ENCODE measurements around the gene ZNF474.

The ZNF474 gene

DNA sequence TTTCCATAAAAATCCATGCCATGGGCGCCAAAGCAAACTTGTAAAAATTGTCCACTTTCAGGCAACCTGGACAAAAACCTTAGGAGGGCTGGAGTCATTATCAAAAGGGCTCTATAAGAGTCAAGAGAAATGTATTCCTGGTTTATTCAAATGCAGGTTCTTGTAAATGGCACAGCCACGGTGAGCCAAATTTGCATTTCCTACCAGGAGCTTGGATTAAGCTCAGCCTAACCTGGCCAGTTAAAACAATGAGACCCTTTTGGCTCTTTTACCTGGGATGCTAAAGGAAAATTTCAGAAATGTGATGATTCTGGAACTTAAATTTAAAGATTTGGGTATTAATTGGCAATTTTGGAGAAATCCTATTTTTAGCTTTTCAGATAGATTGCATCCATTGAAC, 8.9 kb upstream of the ZNF474 start:
- Histone ChIP-seq H3K27me3 (ENCODE audit: control insufficient read depth in 1 of 2, insufficient read depth in 2 of 2, low read length in 2 of 2) (no peaks in the 10 kb centered on the region), H3K36me3 (ENCODE audit: insufficient read depth, low read length) (no peaks in the 10 kb centered on the region), H3K27ac (ENCODE audit: low read depth, low read length) (no peak overlapping the region), H3K9me3 (ENCODE audit: low read length) (no peaks in the 10 kb centered on the region), H3K4me3 (ENCODE audit: low read depth in 1 of 2, low read length in 2 of 2) (no peak overlapping the region), H3K9ac (ENCODE audit: low read length) (no peak overlapping the region), H3K4me1 (ENCODE audit: insufficient read depth, low read length) (peaks cover 12% of the 10 kb centered on the region)

DNA sequence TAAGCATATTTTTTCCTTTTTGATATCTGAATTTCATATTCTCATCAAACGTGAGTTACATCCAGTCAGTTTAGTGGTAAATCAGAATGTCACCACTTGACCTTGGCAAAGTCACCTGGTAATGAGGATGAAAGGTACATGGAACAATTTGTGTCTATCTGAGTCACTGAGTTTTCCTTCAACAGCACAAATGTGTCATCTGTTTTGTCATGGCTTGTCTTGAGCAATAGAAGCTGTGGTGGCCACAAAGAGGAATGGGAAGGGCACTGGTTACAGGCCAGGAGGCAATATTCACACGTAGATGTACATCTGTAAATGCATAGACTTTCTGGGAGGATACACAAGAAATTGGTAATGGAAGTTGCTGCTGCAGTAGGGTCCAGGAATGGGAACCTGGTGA, 8.4 kb upstream of the ZNF474 start:
- Histone ChIP-seq H3K27ac (ENCODE audit: low read depth, low read length) (no peak overlapping the region), H3K4me3 (ENCODE audit: low read depth in 1 of 2, low read length in 2 of 2) (no peak overlapping the region), H3K27me3 (ENCODE audit: control insufficient read depth in 1 of 2, insufficient read depth in 2 of 2, low read length in 2 of 2) (no peaks in the 10 kb centered on the region), H3K9ac (ENCODE audit: low read length) (no peak overlapping the region), H3K36me3 (ENCODE audit: insufficient read depth, low read length) (no peaks in the 10 kb centered on the region), H3K4me1 (ENCODE audit: insufficient read depth, low read length) (peaks cover 17% of the 10 kb centered on the region), H3K9me3 (ENCODE audit: low read length) (no peaks in the 10 kb centered on the region)

DNA sequence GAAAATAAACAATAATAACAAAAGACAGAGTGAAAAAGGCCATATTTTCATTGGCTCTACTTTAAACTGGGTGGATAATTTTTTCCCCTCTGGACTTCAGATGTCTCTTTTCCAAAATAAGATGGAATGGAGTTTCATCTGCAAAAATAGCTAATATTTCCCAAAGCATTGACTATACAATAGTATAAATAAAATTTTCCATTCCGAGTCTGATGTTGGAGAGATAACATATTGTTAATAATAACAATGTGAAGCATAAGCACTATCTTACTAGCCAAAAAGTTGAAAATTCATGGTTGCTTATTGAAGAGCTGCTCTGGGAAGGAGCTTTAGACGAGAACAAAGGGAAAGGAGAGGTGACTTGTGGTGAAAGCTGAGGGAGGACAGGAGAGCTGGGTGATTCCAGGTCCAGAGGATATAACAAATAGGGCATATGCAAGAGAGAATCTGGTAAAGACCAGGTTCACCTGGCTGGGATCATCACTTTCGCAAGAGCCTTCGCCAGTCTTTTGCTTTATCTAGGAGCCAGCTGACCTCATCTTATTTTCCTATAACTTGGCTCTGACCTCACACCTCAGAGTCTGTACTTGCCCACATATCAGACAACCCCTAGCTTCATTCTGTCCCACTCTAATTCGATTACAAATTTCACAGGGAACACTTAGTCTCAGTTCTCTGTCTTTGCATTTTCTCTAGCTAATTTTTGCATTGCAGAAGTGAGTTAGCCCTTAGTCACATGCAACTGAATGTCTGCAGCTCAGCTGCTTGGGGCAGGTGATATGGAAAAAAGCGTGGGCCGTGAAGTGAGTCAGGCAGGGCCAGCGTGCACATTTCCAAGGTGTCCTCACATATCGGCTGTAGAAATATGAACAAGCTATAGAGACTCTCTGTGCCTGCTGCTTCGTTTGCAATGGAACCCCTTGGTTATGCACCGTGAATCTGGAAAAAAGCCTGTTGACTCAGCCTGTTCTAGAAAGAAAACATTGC, 7.6 kb upstream of the ZNF474 start:
- Histone ChIP-seq H3K36me3 (ENCODE audit: insufficient read depth, low read length) (no peaks in the 10 kb centered on the region), H3K27ac (ENCODE audit: low read depth, low read length) (no peak overlapping the region), H3K9ac (ENCODE audit: low read length) (no peak overlapping the region), H3K4me3 (ENCODE audit: low read depth in 1 of 2, low read length in 2 of 2) (no peak overlapping the region), H3K9me3 (ENCODE audit: low read length) (no peaks in the 10 kb centered on the region), H3K27me3 (ENCODE audit: control insufficient read depth in 1 of 2, insufficient read depth in 2 of 2, low read length in 2 of 2) (no peaks in the 10 kb centered on the region), H3K4me1 (ENCODE audit: insufficient read depth, low read length) (peaks cover 25% of the 10 kb centered on the region)

DNA sequence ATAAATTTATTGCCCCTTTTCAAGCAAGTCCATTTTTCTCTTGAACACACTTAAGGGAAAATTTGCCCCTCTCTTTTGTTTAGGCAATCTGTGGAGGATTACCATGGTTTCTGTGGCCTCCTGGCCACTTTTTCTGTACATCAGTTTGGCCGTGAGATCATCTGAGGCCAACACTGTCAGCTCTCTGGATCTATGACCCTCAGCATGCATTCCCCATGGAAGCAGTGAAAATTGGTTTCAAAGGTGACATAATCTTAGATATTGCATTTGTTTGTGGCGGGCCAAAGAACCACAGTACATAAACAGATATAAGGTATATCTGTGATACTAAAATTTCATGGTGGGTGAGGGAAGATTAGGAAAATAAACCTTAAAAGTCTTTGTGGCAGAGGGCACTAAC, 4.6 kb upstream of the ZNF474 start:
- peaks cover 44% of the 10 kb centered on the region for H3K4me1 ChIP-seq (ENCODE audit: insufficient read depth, low read length)
- no peaks in the 10 kb centered on the region for H3K27me3 ChIP-seq (ENCODE audit: control insufficient read depth in 1 of 2, insufficient read depth in 2 of 2, low read length in 2 of 2)
- no peak overlapping the region for H3K9ac ChIP-seq (ENCODE audit: low read length)
- H3K4me3 ChIP-seq (ENCODE audit: low read depth in 1 of 2, low read length in 2 of 2): no peak overlapping the region
- H3K27ac ChIP-seq (ENCODE audit: low read depth, low read length): no peak overlapping the region
- no peaks in the 10 kb centered on the region for H3K9me3 ChIP-seq (ENCODE audit: low read length)
- H3K36me3 ChIP-seq (ENCODE audit: insufficient read depth, low read length): no peaks in the 10 kb centered on the region

DNA sequence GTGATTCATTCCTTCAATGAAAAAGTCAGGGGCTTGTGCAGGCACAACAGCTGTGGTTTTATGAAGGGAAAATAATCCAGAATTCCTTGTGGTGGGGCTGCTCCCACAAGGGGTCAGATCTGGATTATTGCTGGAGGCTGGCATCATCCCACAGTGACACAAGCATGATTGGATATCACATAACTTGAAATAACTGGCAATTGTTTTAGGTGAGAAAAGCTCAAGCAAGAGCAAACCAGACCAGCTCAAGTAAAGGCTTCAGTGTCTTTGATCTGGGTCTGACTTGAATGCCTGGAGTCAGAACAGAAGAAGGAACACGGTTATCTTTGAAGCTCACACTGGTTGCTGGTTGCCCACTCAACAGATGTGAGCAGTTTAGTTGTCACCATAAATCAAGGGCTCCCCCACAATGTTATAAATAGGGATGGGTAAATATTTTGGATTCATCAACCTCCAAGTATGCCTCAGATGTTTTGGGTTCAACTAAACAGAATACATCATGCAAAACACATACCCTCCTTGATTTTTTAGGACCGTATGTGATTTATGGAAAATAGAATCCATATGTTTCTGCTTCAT, 3.1 kb upstream of the ZNF474 start:
- Histone ChIP-seq H3K9ac (ENCODE audit: low read length) (no peak overlapping the region), H3K27me3 (ENCODE audit: control insufficient read depth in 1 of 2, insufficient read depth in 2 of 2, low read length in 2 of 2) (no peaks in the 10 kb centered on the region), H3K27ac (ENCODE audit: low read depth, low read length) (peak overlapping the region; percentile 46), H3K4me1 (ENCODE audit: insufficient read depth, low read length) (peaks cover 44% of the 10 kb centered on the region), H3K36me3 (ENCODE audit: insufficient read depth, low read length) (no peaks in the 10 kb centered on the region), H3K4me3 (ENCODE audit: low read depth in 1 of 2, low read length in 2 of 2) (no peak overlapping the region), H3K9me3 (ENCODE audit: low read length) (no peaks in the 10 kb centered on the region)

DNA sequence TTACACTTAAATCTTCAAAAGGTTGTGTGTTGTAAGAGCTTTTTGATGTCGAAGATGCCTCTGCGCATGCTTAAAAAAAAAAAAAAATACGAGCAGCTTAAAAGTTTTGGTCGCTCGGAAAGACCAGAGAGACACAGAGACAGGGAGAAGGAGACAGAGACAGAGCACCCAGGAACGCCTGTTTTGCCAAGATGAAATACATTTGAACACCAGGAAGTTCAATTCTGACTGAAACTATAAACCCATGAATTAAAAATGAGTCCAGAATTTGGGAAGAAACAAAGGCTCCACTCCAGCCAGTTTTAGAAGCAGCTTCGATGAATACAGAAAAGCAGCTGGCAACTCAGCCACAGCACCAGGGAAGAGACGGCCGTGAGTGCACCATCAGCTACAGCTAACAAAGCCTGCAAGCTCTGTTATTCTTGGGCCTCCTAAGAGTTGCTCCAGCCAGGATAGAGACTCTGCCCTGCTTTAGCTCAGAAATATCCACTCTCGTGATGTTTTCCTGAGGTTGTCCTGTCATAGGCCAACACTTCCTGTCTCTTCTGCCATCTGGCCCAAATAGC, 2.5 kb upstream of the ZNF474 start:
- peak overlapping the region; percentile 21 for H3K27ac ChIP-seq (ENCODE audit: low read depth, low read length)
- H3K36me3 ChIP-seq (ENCODE audit: insufficient read depth, low read length): no peaks in the 10 kb centered on the region
- no peaks in the 10 kb centered on the region for H3K9me3 ChIP-seq (ENCODE audit: low read length)
- no peaks in the 10 kb centered on the region for H3K27me3 ChIP-seq (ENCODE audit: control insufficient read depth in 1 of 2, insufficient read depth in 2 of 2, low read length in 2 of 2)
- peaks cover 44% of the 10 kb centered on the region for H3K4me1 ChIP-seq (ENCODE audit: insufficient read depth, low read length)
- H3K9ac ChIP-seq (ENCODE audit: low read length): no peak overlapping the region
- H3K4me3 ChIP-seq (ENCODE audit: low read depth in 1 of 2, low read length in 2 of 2): peak overlapping the region in 1 of 2 donors; percentile 19

DNA sequence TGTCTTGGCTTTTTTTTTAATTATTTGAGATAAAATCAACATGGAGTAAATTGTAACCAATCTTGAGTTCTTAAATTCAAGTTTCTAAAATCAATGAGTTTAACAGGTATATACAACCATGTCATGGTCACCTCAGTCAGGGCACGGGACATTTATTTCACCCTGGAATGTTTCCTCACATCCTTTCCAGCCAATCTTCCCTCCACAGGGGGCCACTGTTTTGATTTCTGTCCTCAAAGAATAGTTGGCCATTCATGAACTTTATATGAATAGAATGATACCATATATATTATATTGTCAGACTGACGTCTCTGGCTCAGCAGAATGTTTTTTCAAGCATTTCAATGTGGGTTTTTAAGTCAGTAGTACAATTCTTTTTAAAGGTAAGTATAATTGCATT, 806 bp downstream of the ZNF474 start:
- H3K9ac ChIP-seq (ENCODE audit: low read length): no peak overlapping the region
- peak overlapping the region; percentile 24 for H3K27ac ChIP-seq (ENCODE audit: low read depth, low read length)

DNA sequence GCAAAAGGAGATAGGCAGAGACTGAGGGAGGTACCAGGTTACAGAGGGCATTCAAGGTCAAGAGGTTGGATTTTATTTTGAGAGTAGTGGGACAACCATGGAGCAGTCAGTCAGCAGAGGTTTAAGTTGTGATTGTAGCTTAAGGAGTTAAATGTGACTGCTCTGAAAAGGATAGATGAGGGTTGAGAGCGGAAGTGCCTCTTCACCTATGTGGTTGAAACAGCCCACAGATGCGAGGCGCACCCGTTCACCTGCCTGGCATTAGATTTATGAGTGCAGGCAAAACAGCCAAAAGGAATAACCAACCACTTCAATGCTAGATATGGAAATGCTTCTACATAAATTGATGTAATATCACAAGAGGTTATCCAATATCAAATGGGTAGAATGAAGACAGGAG, 8.4 kb downstream of the ZNF474 start:
- no peak overlapping the region for H3K4me3 ChIP-seq (ENCODE audit: low read depth in 1 of 2, low read length in 2 of 2)
- H3K27ac ChIP-seq (ENCODE audit: low read depth, low read length): no peak overlapping the region
- H3K36me3 ChIP-seq (ENCODE audit: insufficient read depth, low read length): no peaks in the 10 kb centered on the region
- no peak overlapping the region for H3K9ac ChIP-seq (ENCODE audit: low read length)
- no peaks in the 10 kb centered on the region for H3K9me3 ChIP-seq (ENCODE audit: low read length)
- H3K27me3 ChIP-seq (ENCODE audit: control insufficient read depth in 1 of 2, insufficient read depth in 2 of 2, low read length in 2 of 2): no peaks in the 10 kb centered on the region
- no peaks in the 10 kb centered on the region for H3K4me1 ChIP-seq (ENCODE audit: insufficient read depth, low read length)

More for the DNA sequence above, 806 bp downstream of the ZNF474 start:
- Histone ChIP-seq H3K36me3 (ENCODE audit: insufficient read depth, low read length) (no peaks in the 10 kb centered on the region), H3K4me3 (ENCODE audit: low read depth in 1 of 2, low read length in 2 of 2) (no peak overlapping the region), H3K27me3 (ENCODE audit: control insufficient read depth in 1 of 2, insufficient read depth in 2 of 2, low read length in 2 of 2) (no peaks in the 10 kb centered on the region), H3K9me3 (ENCODE audit: low read length) (no peaks in the 10 kb centered on the region), H3K4me1 (ENCODE audit: insufficient read depth, low read length) (peaks cover 35% of the 10 kb centered on the region)

DNA sequence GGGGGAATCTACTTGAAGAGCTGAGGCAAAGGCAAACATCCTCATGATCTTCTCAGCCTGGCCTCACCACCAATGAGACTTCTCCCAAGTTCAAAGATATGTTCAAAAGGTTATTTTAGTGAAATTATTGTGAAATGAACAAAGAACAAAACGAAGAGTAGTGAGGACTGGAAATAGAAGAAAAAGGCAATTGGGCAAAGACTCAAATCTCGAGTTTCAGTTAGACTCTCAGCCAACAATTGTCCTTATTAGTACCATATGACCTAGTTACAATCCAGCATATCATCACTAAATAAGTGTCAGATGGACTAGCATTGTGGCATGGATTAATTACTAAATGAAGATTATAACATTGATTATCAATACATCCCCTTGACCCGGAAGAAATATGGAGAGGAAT, 9.0 kb downstream of the ZNF474 start:
- Histone ChIP-seq H3K36me3 (ENCODE audit: insufficient read depth, low read length) (no peaks in the 10 kb centered on the region), H3K9ac (ENCODE audit: low read length) (no peak overlapping the region), H3K27me3 (ENCODE audit: control insufficient read depth in 1 of 2, insufficient read depth in 2 of 2, low read length in 2 of 2) (no peaks in the 10 kb centered on the region), H3K27ac (ENCODE audit: low read depth, low read length) (no peak overlapping the region), H3K4me3 (ENCODE audit: low read depth in 1 of 2, low read length in 2 of 2) (no peak overlapping the region), H3K4me1 (ENCODE audit: insufficient read depth, low read length) (no peaks in the 10 kb centered on the region), H3K9me3 (ENCODE audit: low read length) (no peaks in the 10 kb centered on the region)

DNA sequence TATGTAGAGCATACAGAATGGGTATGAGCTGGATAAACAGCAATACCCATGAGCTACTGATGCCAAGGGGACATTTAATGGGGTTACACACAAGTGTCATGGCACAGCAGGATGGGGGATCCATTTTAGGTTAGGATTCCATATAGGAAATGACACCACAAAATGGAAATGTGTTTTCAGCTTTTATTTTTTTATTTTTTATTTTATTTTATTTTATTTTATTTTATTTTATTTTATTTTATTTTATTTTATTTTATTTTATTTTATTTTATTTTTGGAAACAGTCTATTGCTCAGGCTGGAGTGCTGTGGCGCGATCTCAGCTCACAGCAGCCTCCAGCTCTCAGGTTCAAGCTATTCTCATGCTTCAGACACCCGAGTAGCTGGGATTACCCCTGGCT, 11.6 kb downstream of the ZNF474 start:
- Histone ChIP-seq H3K9me3 (ENCODE audit: low read length) (no peaks in the 10 kb centered on the region), H3K9ac (ENCODE audit: low read length) (no peak overlapping the region), H3K27me3 (ENCODE audit: control insufficient read depth in 1 of 2, insufficient read depth in 2 of 2, low read length in 2 of 2) (no peaks in the 10 kb centered on the region), H3K36me3 (ENCODE audit: insufficient read depth, low read length) (no peaks in the 10 kb centered on the region), H3K4me1 (ENCODE audit: insufficient read depth, low read length) (peaks cover 2% of the 10 kb centered on the region), H3K4me3 (ENCODE audit: low read depth in 1 of 2, low read length in 2 of 2) (no peak overlapping the region), H3K27ac (ENCODE audit: low read depth, low read length) (no peak overlapping the region)

DNA sequence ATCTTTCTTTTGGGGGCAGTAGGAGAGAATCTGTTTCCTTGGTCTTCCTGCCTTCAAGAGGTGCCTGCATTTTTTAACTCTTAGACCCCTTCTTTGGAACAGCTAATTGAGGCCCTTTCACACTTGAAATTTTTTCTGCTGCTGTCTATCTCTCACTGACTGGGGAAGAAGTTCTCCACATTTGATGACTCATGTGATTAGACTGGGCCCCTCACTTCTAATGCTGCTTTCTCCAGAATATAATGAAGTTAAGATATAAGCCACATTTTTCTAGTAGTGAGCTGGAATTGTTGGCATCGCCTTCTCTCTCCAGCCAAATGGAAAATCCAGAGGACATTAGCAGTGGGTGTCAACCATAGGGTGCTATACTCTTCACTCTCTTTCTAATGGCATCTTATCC, 12.4 kb downstream of the ZNF474 start:
- H3K4me3 ChIP-seq (ENCODE audit: low read depth in 1 of 2, low read length in 2 of 2): no peak overlapping the region
- H3K27me3 ChIP-seq (ENCODE audit: control insufficient read depth in 1 of 2, insufficient read depth in 2 of 2, low read length in 2 of 2): no peaks in the 10 kb centered on the region
- no peak overlapping the region for H3K27ac ChIP-seq (ENCODE audit: low read depth, low read length)
- H3K36me3 ChIP-seq (ENCODE audit: insufficient read depth, low read length): no peaks in the 10 kb centered on the region
- H3K4me1 ChIP-seq (ENCODE audit: insufficient read depth, low read length): peaks cover 4% of the 10 kb centered on the region
- no peak overlapping the region for H3K9ac ChIP-seq (ENCODE audit: low read length)
- H3K9me3 ChIP-seq (ENCODE audit: low read length): no peaks in the 10 kb centered on the region

Measured in muscle layer of colon (tissue), 2 donors.